K562 (cell line): ENCODE data around the gene TCF3. TPM values are rescaled to one million over a fixed set of nuclear protein-coding genes. Genes with fewer than 3 reads are reported as not detected.
A peak's percentile ranks its signal among the peaks of the same experiment; 100 is the strongest.

Source experiments
- ADNP ChIP-seq: fragments of 200-800 bp; sonication (Bioruptor generic); IDR thresholded peaks from 2 replicates; pipeline ENCODE4 v1.6.1; 2016; ENCODE audit warnings: missing genetic modification characterization, missing compliant biosample characterization
- BCLAF1 ChIP-seq, 2 experiments: fragments of 450-650 bp in 1 of 2; IDR thresholded peaks; 2 replicates each; pipeline ENCODE4 v1.6.1; 2011 to 2017; ENCODE audit warnings: low read depth in 2 of 2, antibody characterized with exemption in 1 of 2, borderline replicate concordance in 1 of 2, low read length in 1 of 2, mild to moderate bottlenecking in 1 of 2, mixed read lengths in 1 of 2; ENCODE audit not compliant: control insufficient read depth in 1 of 2
- CBX8 ChIP-seq: fragments of 200-600 bp; sonication (generic); IDR thresholded peaks from 2 replicates; pipeline ENCODE4 v1.6.1; 2012; ENCODE audit warnings: borderline replicate concordance, mixed run types, low read depth, mild to moderate bottlenecking, moderate library complexity, mixed read lengths, low read length, control low read depth, inconsistent platforms; ENCODE audit not compliant: poor library complexity, severe bottlenecking; ENCODE audit errors: extremely low read depth
- CREB3 ChIP-seq: fragments of 450-650 bp; conservative IDR thresholded peaks from 2 replicates; pipeline ENCODE4 v1.6.1; 2016; ENCODE audit warnings: missing genetic modification characterization, low read depth, mild to moderate bottlenecking, missing compliant biosample characterization, moderate library complexity
- CTBP1 ChIP-seq: fragments of 450-650 bp; IDR thresholded peaks from 2 replicates; pipeline ENCODE4 v1.6.1; 2016; ENCODE audit warnings: borderline replicate concordance
- FOXJ2 ChIP-seq: fragments of 200-800 bp; sonication (Bioruptor generic); IDR thresholded peaks from 2 replicates; pipeline ENCODE4 v1.6.1; 2016; ENCODE audit warnings: missing genetic modification characterization, missing compliant biosample characterization
- HDGF ChIP-seq: fragments of 450-650 bp; IDR thresholded peaks from 2 replicates; pipeline ENCODE4 v1.6.1; 2016
- HNRNPL ChIP-seq: fragments of 200-400 bp; formaldehyde crosslinking; IDR thresholded peaks from 2 replicates; pipeline ENCODE4 v1.6.1; 2017; ENCODE audit warnings: low read depth, mild to moderate bottlenecking, low read length
- L3MBTL2 ChIP-seq: fragments of 450-650 bp; IDR thresholded peaks from 2 replicates; pipeline ENCODE4 v1.6.1; 2016; ENCODE audit warnings: mild to moderate bottlenecking, moderate library complexity
- MAZ ChIP-seq, 2 experiments: fragments of 450-650 bp in 1 of 2; sonication (generic) in 1 of 2; formaldehyde crosslinking; IDR thresholded peaks in 1 of 2; conservative IDR thresholded peaks in 1 of 2; 2 replicates each; pipeline versions ENCODE4 v1.4.0 to v1.5.0; 2020; ENCODE audit warnings: mild to moderate bottlenecking in 1 of 2, missing genetic modification reagents in 1 of 2
- POLR3G ChIP-seq: IDR thresholded peaks from 2 replicates; pipeline ENCODE4 v1.6.1; 2011; ENCODE audit not compliant: insufficient read length, insufficient replicate concordance; ENCODE audit errors: extremely low read depth
- RAD21 ChIP-seq, 2 experiments: fragments of 250-450 bp in 1 of 2; fragments of 450-650 bp in 1 of 2; sonication (Bioruptor Pico) in 1 of 2; formaldehyde crosslinking in 1 of 2; IDR thresholded peaks in 1 of 2; conservative IDR thresholded peaks in 1 of 2; 2 replicates each; pipeline versions ENCODE4 v1.4.0 to v1.8.0; 2020 to 2022; ENCODE audit warnings: mild to moderate bottlenecking in 2 of 2, moderate library complexity in 1 of 2
- RBM22 ChIP-seq: fragments of 200-400 bp; formaldehyde crosslinking; IDR thresholded peaks from 2 replicates; pipeline ENCODE4 v1.6.1; 2018; ENCODE audit warnings: low read length, low read depth; ENCODE audit not compliant: poor library complexity, severe bottlenecking
- TAF9B ChIP-seq: fragments of 450-650 bp; IDR thresholded peaks from 2 replicates; pipeline ENCODE4 v1.6.1; 2018; ENCODE audit warnings: mild to moderate bottlenecking; ENCODE audit not compliant: partially characterized antibody
- USF2 ChIP-seq: sonication (generic); formaldehyde crosslinking; IDR thresholded peaks from 2 replicates; pipeline ENCODE4 v1.5.0; 2020; ENCODE audit warnings: missing genetic modification reagents
- ZNF124 ChIP-seq: sonication (generic); formaldehyde crosslinking; IDR thresholded peaks from 2 replicates; pipeline ENCODE4 v1.8.1; 2022; ENCODE audit warnings: missing genetic modification reagents
- polyA plus RNA-seq, 8 experiments: library from polyadenylated mRNA; depleted of rRNA in 4 of 8; stranded (reverse) in 5 of 8; unstranded in 3 of 8; fragments of >200 nt; fragmentation: Nextera tagmentation in 2 of 8; fragmentation: Illumina TruSeq in 1 of 8; extraction: Ambion mirVana in 2 of 8; extraction: Trizol in 1 of 8; gene quantifications; 2 replicates each; pipeline versions ENCODE4 v1.2.1 to v1.2.3, GENCODE V29; 2011 to 2014; ENCODE audit warnings: inconsistent platforms in 1 of 8, missing spikeins in 1 of 8
- total RNA-seq, 7 experiments: library from RNA; depleted of rRNA in 6 of 7; stranded (reverse); fragments of >200 nt in 6 of 7; fragmentation: Illumina TruSeq in 2 of 7; extraction: Trizol in 2 of 7; gene quantifications; 2 replicates each; pipeline versions ENCODE4 v1.2.1 to v1.2.3, GENCODE V29; 2011 to 2021; ENCODE audit warnings: low replicate concordance in 1 of 7

Gene TCF3
- total and polyA plus RNA-seq, 9 of the 15 experiments (the other 6 are each of a cell fraction or from before 2014, with no cell fraction given), result 5.6 to 259 (median 84.0) TPM

GRCh38 chr19:1567116-1567847, 85.1 kb downstream of the TCF3 start (continued):
- TF ChIP-seq TAF9B, result no peak
- no peak for TF ChIP-seq FOXJ2 (tag)
- TF ChIP-seq CREB3 (tag), result no peak
- no peak for TF ChIP-seq RBM22
- TF ChIP-seq HNRNPL, result 0 out of 2 replicates have a peak, but pooled peaks have one; percentile 15
- TF ChIP-seq ZNF124, result no peak
- no peak for TF ChIP-seq CBX8
- TF ChIP-seq ADNP (tag), result no peak
- no peak for TF ChIP-seq L3MBTL2
- TF ChIP-seq HDGF, result no peak
- no peak for TF ChIP-seq POLR3G
- no peak for TF ChIP-seq BCLAF1 (IDR thresholded peaks at IDR 0.05; ENCODE audit: borderline replicate concordance in 1 of 2, control insufficient read depth in 1 of 2, low read depth in 2 of 2, low read length in 1 of 2)
- no peak for TF ChIP-seq RAD21 (CRISPR knock-in tag; conservative IDR thresholded peaks at IDR 0.05 in 1 of 2, IDR thresholded peaks at IDR 0.05 in 1 of 2)
- peak in 1 of 2 experiments; percentile 37; a peak in 1 of 4 replicates for TF ChIP-seq MAZ (CRISPR knock-in tag; conservative IDR thresholded peaks at IDR 0.05 in 1 of 2, IDR thresholded peaks at IDR 0.05 in 1 of 2)
- peak; percentile 52; the same call in 1 of the 2 replicates for TF ChIP-seq CTBP1
- TF ChIP-seq USF2 (CRISPR knock-in tag), result no peak
